Dendritic cell treated with granulocyte-macrophage colony-stimulating factor and Interleukin-4, amounts not matched to agents 40 ng/mL and 50 ng/mL, for 4 days (primary cell): ENCODE data around the gene TTC39B.
"Not testable (repeated sequence)": the region's sequence is repeated elsewhere in the genome, so short reads cannot be mapped to it uniquely, and the experiment has no call there.

ENCODE experiments used
- H3K27ac Mint-ChIP-seq: one replicate; pipeline ENCODE4 v1.8.0; 2022; ENCODE audit warnings: mild to moderate bottlenecking, mixed read lengths
- H3K27me3 Mint-ChIP-seq: one replicate; pipeline ENCODE4 v1.8.0; 2022; ENCODE audit warnings: mild to moderate bottlenecking, mixed read lengths
- H3K36me3 Mint-ChIP-seq: one replicate; pipeline ENCODE4 v1.8.0; 2022; ENCODE audit warnings: low read depth, mixed read lengths
- H3K4me1 Mint-ChIP-seq: one replicate; pipeline ENCODE4 v1.8.0; 2022; ENCODE audit warnings: low read depth, mixed read lengths
- H3K4me3 Mint-ChIP-seq: one replicate; pipeline ENCODE4 v1.8.0; 2022; ENCODE audit warnings: mild to moderate bottlenecking, moderate library complexity, mixed read lengths
- H3K9me3 Mint-ChIP-seq: one replicate; pipeline ENCODE4 v1.8.0; 2022; ENCODE audit warnings: mixed read lengths
- intact Hi-C: fragments of 100-400 bp; cut with micrococcal nuclease; formaldehyde crosslinking; loops from one replicate; pipeline ENCODE4 v1.15.0; 2022

Gene TTC39B

GRCh38 chr9:15243081-15243480 lies 63.9 kb downstream of the TTC39B start:
- intact Hi-C loops: no loop called here
- Mint-ChIP-seq H3K27me3 (no peaks in the 10 kb centered on the region), H3K4me3 (no peak overlapping the region), H3K27ac (no peak overlapping the region), H3K9me3 (peaks cover 8% of the 10 kb centered on the region), H3K36me3 (no peaks in the 10 kb centered on the region), H3K4me1 (peaks cover 5% of the 10 kb centered on the region)

- Mint-ChIP-seq H3K27me3 (no peaks in the 10 kb centered on the region), H3K9me3 (peaks cover 29% of the 10 kb centered on the region), H3K36me3 (no peaks in the 10 kb centered on the region), H3K4me3 (no peak overlapping the region), H3K4me1 (no peaks in the 10 kb centered on the region), H3K27ac (no peak overlapping the region)
- intact Hi-C loops: no loop called here
Measured at GRCh38 chr9:15240927-15241326, 66.1 kb downstream of the TTC39B start.

GRCh38 chr9:15239816-15240215 lies 67.2 kb downstream of the TTC39B start:
- Mint-ChIP-seq H3K36me3 (no peaks in the 10 kb centered on the region), H3K9me3 (peaks cover 39% of the 10 kb centered on the region), H3K4me1 (no peaks in the 10 kb centered on the region), H3K4me3 (no peak overlapping the region), H3K27me3 (no peaks in the 10 kb centered on the region), H3K27ac (no peak overlapping the region)
- intact Hi-C loops: no loop called here

- no peaks in the 10 kb centered on the region for H3K36me3 Mint-ChIP-seq
- no peak overlapping the region for H3K4me3 Mint-ChIP-seq
- no peaks in the 10 kb centered on the region for H3K4me1 Mint-ChIP-seq
- peaks cover 43% of the 10 kb centered on the region for H3K9me3 Mint-ChIP-seq
- H3K27ac Mint-ChIP-seq: no peak overlapping the region
- intact Hi-C loops: no loop called here
- no peaks in the 10 kb centered on the region for H3K27me3 Mint-ChIP-seq
Measured at GRCh38 chr9:15238646-15239045, 68.4 kb downstream of the TTC39B start.

GRCh38 chr9:15235658-15236057 lies 71.4 kb downstream of the TTC39B start:
- peaks cover 4% of the 10 kb centered on the region for H3K36me3 Mint-ChIP-seq
- H3K4me1 Mint-ChIP-seq: no peaks in the 10 kb centered on the region
- H3K27me3 Mint-ChIP-seq: no peaks in the 10 kb centered on the region
- H3K27ac Mint-ChIP-seq: no peak overlapping the region
- peaks cover 60% of the 10 kb centered on the region for H3K9me3 Mint-ChIP-seq
- H3K4me3 Mint-ChIP-seq: no peak overlapping the region
- intact Hi-C loops: no loop called here

- intact Hi-C loops, H3K4me3 Mint-ChIP-seq, H3K4me1 Mint-ChIP-seq, H3K27ac Mint-ChIP-seq, H3K36me3 Mint-ChIP-seq, H3K27me3 Mint-ChIP-seq: not testable (repeated sequence)
- H3K9me3 Mint-ChIP-seq: peaks cover 60% of the 10 kb centered on the region
Measured at GRCh38 chr9:15233941-15234490, 73.0 kb downstream of the TTC39B start.

GRCh38 chr9:15232706-15233280 lies 74.2 kb downstream of the TTC39B start:
- H3K27me3 Mint-ChIP-seq, H3K27ac Mint-ChIP-seq, H3K36me3 Mint-ChIP-seq, H3K4me3 Mint-ChIP-seq, intact Hi-C loops, H3K4me1 Mint-ChIP-seq: not testable (repeated sequence)
- peaks cover 49% of the 10 kb centered on the region for H3K9me3 Mint-ChIP-seq

- intact Hi-C loops: no loop called here
Measured at GRCh38 chr9:15231788-15232635, 75.0 kb downstream of the TTC39B start.

GRCh38 chr9:15229409-15229808 lies 77.6 kb downstream of the TTC39B start:
- Mint-ChIP-seq H3K27me3 (no peaks in the 10 kb centered on the region), H3K27ac (no peak overlapping the region), H3K4me1 (no peaks in the 10 kb centered on the region), H3K4me3 (no peak overlapping the region), H3K9me3 (peaks cover 21% of the 10 kb centered on the region), H3K36me3 (peaks cover 4% of the 10 kb centered on the region)
- intact Hi-C loops: no loop called here

More at GRCh38 chr9:15231788-15232635, 75.0 kb downstream of the TTC39B start:
- H3K4me1 Mint-ChIP-seq: no peaks in the 10 kb centered on the region
- H3K9me3 Mint-ChIP-seq: peaks cover 41% of the 10 kb centered on the region
- no peak overlapping the region for H3K4me3 Mint-ChIP-seq
- no peaks in the 10 kb centered on the region for H3K27me3 Mint-ChIP-seq
- no peak overlapping the region for H3K27ac Mint-ChIP-seq
- H3K36me3 Mint-ChIP-seq: peaks cover 4% of the 10 kb centered on the region

- H3K4me1 Mint-ChIP-seq: peaks cover 4% of the 10 kb centered on the region
- no peak overlapping the region for H3K27ac Mint-ChIP-seq
- intact Hi-C loops: no loop called here
- H3K9me3 Mint-ChIP-seq: peaks cover 5% of the 10 kb centered on the region
- no peaks in the 10 kb centered on the region for H3K27me3 Mint-ChIP-seq
- H3K4me3 Mint-ChIP-seq: no peak overlapping the region
- peaks cover 1% of the 10 kb centered on the region for H3K36me3 Mint-ChIP-seq
Measured at GRCh38 chr9:15227491-15227890, 79.5 kb downstream of the TTC39B start.

GRCh38 chr9:15225564-15226126 lies 81.4 kb downstream of the TTC39B start:
- no peaks in the 10 kb centered on the region for H3K9me3 Mint-ChIP-seq
- intact Hi-C loops: no loop called here
- H3K4me1 Mint-ChIP-seq: peaks cover 4% of the 10 kb centered on the region
- no peaks in the 10 kb centered on the region for H3K27me3 Mint-ChIP-seq
- H3K36me3 Mint-ChIP-seq: no peaks in the 10 kb centered on the region
- no peak overlapping the region for H3K4me3 Mint-ChIP-seq
- H3K27ac Mint-ChIP-seq: no peak overlapping the region

- H3K27me3 Mint-ChIP-seq: no peaks in the 10 kb centered on the region
- peaks cover 4% of the 10 kb centered on the region for H3K4me1 Mint-ChIP-seq
- no peaks in the 10 kb centered on the region for H3K36me3 Mint-ChIP-seq
- intact Hi-C loops: no loop called here
- no peaks in the 10 kb centered on the region for H3K9me3 Mint-ChIP-seq
- H3K4me3 Mint-ChIP-seq: no peak overlapping the region
- H3K27ac Mint-ChIP-seq: no peak overlapping the region
Measured at GRCh38 chr9:15222313-15222712, 84.7 kb downstream of the TTC39B start.

- intact Hi-C loops: no loop called here
- H3K27ac Mint-ChIP-seq: no peak overlapping the region
- no peaks in the 10 kb centered on the region for H3K27me3 Mint-ChIP-seq
- H3K36me3 Mint-ChIP-seq: no peaks in the 10 kb centered on the region
- H3K9me3 Mint-ChIP-seq: no peaks in the 10 kb centered on the region
- no peak overlapping the region for H3K4me3 Mint-ChIP-seq
- peaks cover 4% of the 10 kb centered on the region for H3K4me1 Mint-ChIP-seq
Measured at GRCh38 chr9:15221746-15222145, 85.3 kb downstream of the TTC39B start.

GRCh38 chr9:15220658-15221318 lies 86.2 kb downstream of the TTC39B start:
- intact Hi-C loops: no loop called here
- H3K9me3 Mint-ChIP-seq: no peaks in the 10 kb centered on the region
- no peaks in the 10 kb centered on the region for H3K36me3 Mint-ChIP-seq
- H3K4me3 Mint-ChIP-seq: no peak overlapping the region
- no peaks in the 10 kb centered on the region for H3K27me3 Mint-ChIP-seq
- H3K4me1 Mint-ChIP-seq: peaks cover 4% of the 10 kb centered on the region
- H3K27ac Mint-ChIP-seq: no peak overlapping the region
